Neural cell (in vitro differentiated cells): ENCODE measurements around the gene SLC35A2. TPM values are rescaled to one million over a fixed set of nuclear protein-coding genes. Genes with fewer than 3 reads are reported as not detected.

Experiments
- H2AFZ ChIP-seq: fragments of 200-600, 300-800 bp; sonication (generic), shearing (Covaris generic); 2 replicates; pipeline ENCODE4 v1.6.0; 2014; ENCODE audit warnings: low read depth, mild to moderate bottlenecking, antibody characterized with exemption, low read length, moderate library complexity
- H3F3A ChIP-seq: fragments of 200-600 bp; shearing (Covaris generic); 2 replicates; pipeline ENCODE4 v1.6.1; 2016; ENCODE audit warnings: mild to moderate bottlenecking, moderate library complexity, mixed read lengths, antibody characterized with exemption, low read length; ENCODE audit not compliant: insufficient read depth, poor library complexity, severe bottlenecking
- H3K27ac ChIP-seq: fragments of 200-600, 300-800 bp; sonication (generic), shearing (Covaris generic); 2 replicates; pipeline ENCODE4 v1.5.1; 2014; ENCODE audit warnings: mild to moderate bottlenecking, low read length, moderate library complexity
- H3K27me3 ChIP-seq: fragments of 300-800, 200-600 bp; sonication (generic), shearing (Covaris generic); 2 replicates; pipeline ENCODE4 v1.6.0; 2014; ENCODE audit warnings: mild to moderate bottlenecking, low read depth, low read length, moderate library complexity; ENCODE audit not compliant: insufficient read depth
- H3K36me3 ChIP-seq: fragments of 300-800, 200-600 bp; sonication (generic), shearing (Covaris generic); 2 replicates; pipeline ENCODE4 v1.5.1; 2014; ENCODE audit warnings: mild to moderate bottlenecking, antibody characterized with exemption, low read length, moderate library complexity; ENCODE audit not compliant: insufficient read depth
- H3K4me2 ChIP-seq: fragments of 300-800, 200-600 bp; sonication (generic), shearing (Covaris generic); 2 replicates; pipeline ENCODE4 v1.6.0; 2014; ENCODE audit warnings: mild to moderate bottlenecking, low read length
- H3K4me3 ChIP-seq: fragments of 300-800, 200-600 bp; sonication (generic), shearing (Covaris generic); 2 replicates; pipeline ENCODE4 v1.5.1; 2014; ENCODE audit warnings: mild to moderate bottlenecking, low read length, moderate library complexity
- H3K79me2 ChIP-seq: fragments of 200-600 bp; shearing (Covaris generic); replicated peaks from 2 replicates; pipeline ENCODE4 v1.6.0; 2014; ENCODE audit warnings: mild to moderate bottlenecking, low read length, moderate library complexity; ENCODE audit not compliant: insufficient read depth
- H3K9ac ChIP-seq: fragments of 300-800, 200-600 bp; sonication (generic), shearing (Covaris generic); 2 replicates; pipeline ENCODE4 v1.6.1; 2016; ENCODE audit warnings: mild to moderate bottlenecking, low read length, mixed read lengths
- H3K9me2 ChIP-seq: fragments of 200-600 bp; shearing (Covaris generic); 2 replicates; pipeline ENCODE4 v1.6.1; 2016; ENCODE audit warnings: mild to moderate bottlenecking, low read length, mixed read lengths; ENCODE audit not compliant: insufficient read depth
- H3K9me3 ChIP-seq: fragments of 200-600, 300-800 bp; sonication (generic), shearing (Covaris generic); 2 replicates; pipeline ENCODE4 v1.6.1; 2016; ENCODE audit warnings: mild to moderate bottlenecking, mixed run types, low read length, moderate library complexity, mixed read lengths
- H4K20me1 ChIP-seq: fragments of 200-600 bp; shearing (Covaris generic); 2 replicates; pipeline ENCODE4 v1.6.1; 2016; ENCODE audit warnings: mild to moderate bottlenecking, mixed run types; ENCODE audit not compliant: insufficient read depth
- EP300 ChIP-seq: fragments of 450-650 bp; conservative IDR thresholded peaks from 2 replicates; pipeline ENCODE4 v1.6.1; 2014; ENCODE audit warnings: antibody characterized with exemption, mild to moderate bottlenecking, moderate library complexity; ENCODE audit not compliant: poor library complexity, severe bottlenecking
- EZH2 ChIP-seq: fragments of 200-600, 300-800 bp; shearing (Covaris generic), sonication (generic); IDR thresholded peaks from 2 replicates; pipeline ENCODE4 v1.6.1; 2014; ENCODE audit warnings: antibody characterized with exemption, low read length, borderline replicate concordance, mild to moderate bottlenecking; ENCODE audit not compliant: insufficient read depth, poor library complexity, severe bottlenecking
- MXI1 ChIP-seq: fragments of 450-650 bp; conservative IDR thresholded peaks from 2 replicates; pipeline ENCODE4 v1.6.1; 2014; ENCODE audit warnings: antibody characterized with exemption, mild to moderate bottlenecking; ENCODE audit not compliant: poor library complexity, severe bottlenecking
- POLR2AphosphoS5 ChIP-seq: IDR thresholded peaks from 2 replicates; pipeline ENCODE4 v1.6.1; 2012
- RAD21 ChIP-seq: fragments of 450-650 bp; conservative IDR thresholded peaks from 2 replicates; pipeline ENCODE4 v1.6.1; 2014; ENCODE audit warnings: antibody characterized with exemption, mild to moderate bottlenecking, moderate library complexity
- REST ChIP-seq: IDR thresholded peaks from 2 replicates; pipeline ENCODE4 v1.6.1; 2012; ENCODE audit warnings: borderline replicate concordance
- SMC3 ChIP-seq: fragments of 450-650 bp; conservative IDR thresholded peaks from 2 replicates; pipeline ENCODE4 v1.6.1; 2014; ENCODE audit warnings: antibody characterized with exemption, mild to moderate bottlenecking, moderate library complexity; ENCODE audit not compliant: poor library complexity
- TAF1 ChIP-seq: IDR thresholded peaks from 2 replicates; pipeline ENCODE4 v1.6.1; 2012; ENCODE audit warnings: low read depth
- polyA plus RNA-seq: library from polyadenylated mRNA; depleted of rRNA; stranded (reverse); fragments of >200 nt; gene quantifications from 2 replicates; pipeline ENCODE4 v1.2.3, GENCODE V29; 2014
- TF ChIP-seq, protein P1 (sequence below): fragments of 450-650 bp; IDR thresholded peaks from 2 replicates; pipeline ENCODE4 v1.5.1; 2014; ENCODE audit warnings: antibody characterized with exemption, mild to moderate bottlenecking, moderate library complexity; ENCODE audit not compliant: poor library complexity, severe bottlenecking

Gene SLC35A2
- polyA plus RNA-seq, 1 donor from 2014 or later: 20.7 TPM

DNA sequence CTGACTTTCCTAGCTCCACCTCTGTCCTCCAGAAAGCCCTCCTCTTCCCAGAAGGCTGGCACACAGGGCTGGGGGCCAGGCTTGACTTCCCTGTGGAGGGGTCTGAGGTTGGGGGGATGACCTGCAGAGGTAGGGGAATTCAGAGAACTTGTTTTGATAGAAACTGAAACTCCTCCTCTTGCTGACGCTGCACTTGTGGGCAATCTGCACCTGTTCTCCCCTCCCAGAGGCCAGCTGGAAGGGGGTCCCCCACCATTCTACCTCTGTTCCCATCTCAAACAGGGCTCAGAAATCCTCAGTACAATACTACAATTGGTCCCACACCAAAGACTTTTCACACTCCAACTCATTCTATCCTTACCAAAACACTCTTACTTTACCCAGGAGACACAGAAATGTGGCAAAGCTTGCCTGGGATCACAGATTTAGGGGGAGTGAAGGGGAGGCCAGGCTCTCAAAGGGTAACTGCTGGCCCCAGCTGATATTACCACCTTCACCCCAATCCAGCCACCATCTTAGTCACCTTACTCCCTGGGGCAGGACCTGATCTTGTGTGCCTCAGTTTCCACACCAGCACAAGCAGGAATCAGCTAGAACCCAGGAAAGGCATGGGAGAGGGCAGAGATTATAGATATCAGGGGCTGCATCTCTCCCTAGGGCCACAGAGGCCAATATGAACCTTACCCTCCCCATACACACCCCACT lies 27.4 kb upstream of the SLC35A2 start:
- Histone ChIP-seq H3K27me3 (no peaks in the 10 kb centered on the region), H2AFZ (no peak overlapping the region), H3K27ac (no peak overlapping the region), H3K4me3 (no peak overlapping the region), H3K9ac (no peak overlapping the region), H4K20me1 (no peaks in the 10 kb centered on the region), H3K4me2 (no peak overlapping the region), H3K79me2 (no peaks in the 10 kb centered on the region), H3K36me3 (no peaks in the 10 kb centered on the region), H3F3A (no peaks in the 10 kb centered on the region), H3K9me3 (no peaks in the 10 kb centered on the region), H3K9me2 (no peaks in the 10 kb centered on the region)
- TF ChIP-seq, protein P1, sequence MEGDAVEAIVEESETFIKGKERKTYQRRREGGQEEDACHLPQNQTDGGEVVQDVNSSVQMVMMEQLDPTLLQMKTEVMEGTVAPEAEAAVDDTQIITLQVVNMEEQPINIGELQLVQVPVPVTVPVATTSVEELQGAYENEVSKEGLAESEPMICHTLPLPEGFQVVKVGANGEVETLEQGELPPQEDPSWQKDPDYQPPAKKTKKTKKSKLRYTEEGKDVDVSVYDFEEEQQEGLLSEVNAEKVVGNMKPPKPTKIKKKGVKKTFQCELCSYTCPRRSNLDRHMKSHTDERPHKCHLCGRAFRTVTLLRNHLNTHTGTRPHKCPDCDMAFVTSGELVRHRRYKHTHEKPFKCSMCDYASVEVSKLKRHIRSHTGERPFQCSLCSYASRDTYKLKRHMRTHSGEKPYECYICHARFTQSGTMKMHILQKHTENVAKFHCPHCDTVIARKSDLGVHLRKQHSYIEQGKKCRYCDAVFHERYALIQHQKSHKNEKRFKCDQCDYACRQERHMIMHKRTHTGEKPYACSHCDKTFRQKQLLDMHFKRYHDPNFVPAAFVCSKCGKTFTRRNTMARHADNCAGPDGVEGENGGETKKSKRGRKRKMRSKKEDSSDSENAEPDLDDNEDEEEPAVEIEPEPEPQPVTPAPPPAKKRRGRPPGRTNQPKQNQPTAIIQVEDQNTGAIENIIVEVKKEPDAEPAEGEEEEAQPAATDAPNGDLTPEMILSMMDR: no peak
- TF ChIP-seq SMC3 (no peak), EZH2 (no peak), RAD21 (no peak), MXI1 (no peak), REST (no peak), POLR2AphosphoS5 (no peak), EP300 (no peak), TAF1 (no peak)

DNA sequence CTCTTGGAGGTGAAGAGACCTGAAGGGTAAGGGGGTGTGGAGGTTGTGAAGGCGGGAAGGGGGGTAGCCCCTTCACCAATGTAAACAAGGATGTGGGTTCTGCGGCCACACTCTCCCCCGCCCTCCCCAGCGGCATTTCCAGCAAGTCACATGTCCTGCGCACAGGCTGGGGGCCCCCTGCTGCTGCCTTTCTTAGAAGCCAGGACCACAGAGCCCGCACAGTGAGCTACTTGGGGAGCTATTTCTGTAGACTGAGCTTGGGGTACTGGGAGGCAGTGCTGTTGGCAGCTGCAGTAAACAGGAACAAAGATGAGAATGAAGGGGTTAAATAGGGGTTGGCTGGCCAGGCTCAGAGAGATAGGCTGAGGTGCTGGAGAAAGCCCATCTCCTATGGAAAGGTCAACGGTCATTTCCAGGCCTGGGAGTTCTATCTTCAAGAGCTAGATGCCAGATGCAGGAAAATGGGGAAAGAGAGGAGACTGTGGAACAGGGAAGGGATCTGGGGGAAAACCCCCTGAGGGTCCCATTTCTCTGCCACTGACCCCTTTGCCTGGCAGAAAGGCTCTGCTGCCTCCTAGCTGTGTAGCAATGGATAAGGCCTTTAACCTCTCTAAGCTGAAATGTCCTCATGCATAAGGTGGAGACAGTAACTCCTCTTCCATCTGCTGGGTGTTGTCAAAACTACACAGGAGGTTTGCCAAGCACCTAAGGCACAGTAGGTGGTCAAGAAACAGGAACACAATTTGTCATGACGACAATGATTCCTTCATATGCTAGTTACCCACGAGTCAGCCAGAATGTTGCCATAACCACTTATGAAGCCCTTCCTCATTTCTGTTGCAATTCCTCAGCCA lies 25.8 kb upstream of the SLC35A2 start:
- Histone ChIP-seq H4K20me1 (no peaks in the 10 kb centered on the region), H3K9ac (no peak overlapping the region), H3F3A (no peaks in the 10 kb centered on the region), H3K27ac (no peak overlapping the region), H3K9me2 (no peaks in the 10 kb centered on the region), H3K4me2 (no peak overlapping the region), H3K4me3 (no peak overlapping the region), H3K36me3 (no peaks in the 10 kb centered on the region), H3K79me2 (no peaks in the 10 kb centered on the region), H3K27me3 (no peaks in the 10 kb centered on the region), H3K9me3 (no peaks in the 10 kb centered on the region), H2AFZ (no peak overlapping the region)
- TF ChIP-seq REST (no peak), TAF1 (no peak), MXI1 (no peak), POLR2AphosphoS5 (no peak), SMC3 (no peak), EZH2 (no peak)
- TF ChIP-seq, protein P1: no peak
